SKM-1 treated with dmso at 0.1 percent for 144 hours (cell line): Measurements from ENCODE around the gene SRRM5.
A peak's percentile ranks its signal among the peaks of the same experiment; 100 is the strongest.
"Not testable (repeated sequence)": the region's sequence is repeated elsewhere in the genome, so short reads cannot be mapped to it uniquely, and the experiment has no call there.

Source experiments
- DNase-seq: peaks from one replicate; lab custom pipeline; 2025; ENCODE audit not compliant: unreplicated experiment; lab: John Stamatoyannopoulos, UW

SRRM5 gene

DNA sequence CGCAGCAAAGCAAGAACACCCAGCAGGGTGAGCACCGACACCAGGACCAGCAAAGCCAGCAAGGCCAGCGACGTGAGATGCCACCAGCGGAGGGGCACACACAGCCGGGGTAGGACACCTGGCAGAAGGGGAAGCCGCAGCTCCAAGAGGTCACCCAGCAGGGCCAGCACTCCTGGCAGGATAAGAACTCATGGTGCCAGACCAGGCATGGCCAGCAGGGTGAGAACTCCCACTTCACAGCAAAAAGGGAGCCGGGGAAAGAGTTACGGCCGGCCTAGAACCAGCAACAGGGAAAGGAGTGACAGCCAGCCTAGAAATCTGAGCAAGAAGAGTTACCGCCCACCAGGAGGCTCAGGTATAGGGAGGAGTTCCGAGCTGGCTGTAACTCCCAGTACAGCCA, 486 bp downstream of the SRRM5 start:
- no peak for DNase-seq

DNA sequence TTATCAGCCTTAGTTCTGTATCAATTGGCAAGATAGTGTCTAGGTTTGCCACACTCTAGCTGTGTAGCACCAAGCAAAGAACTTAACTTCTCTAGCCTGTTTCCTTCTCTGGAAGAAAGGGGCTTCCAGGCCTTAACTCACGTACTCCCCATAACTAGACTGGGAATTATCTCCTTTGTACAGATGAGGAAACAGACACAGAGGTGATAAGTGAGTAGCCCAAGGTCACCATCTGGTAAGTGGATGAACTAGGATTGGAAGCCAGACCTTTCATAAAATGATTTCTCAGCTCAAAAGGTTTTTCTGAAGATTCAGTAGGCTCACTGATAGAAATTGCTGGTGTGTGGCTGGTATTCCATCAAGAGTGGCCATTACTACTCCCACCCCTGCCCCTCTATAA, 4.4 kb downstream of the SRRM5 start:
- DNase-seq: no peak

DNA sequence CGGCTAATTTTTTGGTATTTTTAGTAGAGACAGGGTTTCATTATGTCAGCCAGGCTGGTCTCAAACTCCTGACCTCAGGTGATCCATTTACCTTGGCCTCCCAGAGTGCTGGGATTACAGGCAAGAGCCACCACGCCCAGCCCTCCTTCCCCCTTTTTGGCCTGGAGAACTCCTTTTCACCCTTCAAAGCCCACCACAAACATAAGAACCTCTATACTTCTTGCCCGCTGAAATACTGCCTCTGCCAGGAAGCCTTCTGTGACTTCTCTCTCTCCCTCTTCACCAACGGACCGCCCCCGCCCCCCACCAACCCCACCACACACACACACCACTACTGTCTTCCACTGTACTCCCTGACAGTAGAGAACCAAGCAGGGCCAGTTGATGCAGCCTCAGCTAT, 5.1 kb downstream of the SRRM5 start:
- DNase-seq: no peak

DNA sequence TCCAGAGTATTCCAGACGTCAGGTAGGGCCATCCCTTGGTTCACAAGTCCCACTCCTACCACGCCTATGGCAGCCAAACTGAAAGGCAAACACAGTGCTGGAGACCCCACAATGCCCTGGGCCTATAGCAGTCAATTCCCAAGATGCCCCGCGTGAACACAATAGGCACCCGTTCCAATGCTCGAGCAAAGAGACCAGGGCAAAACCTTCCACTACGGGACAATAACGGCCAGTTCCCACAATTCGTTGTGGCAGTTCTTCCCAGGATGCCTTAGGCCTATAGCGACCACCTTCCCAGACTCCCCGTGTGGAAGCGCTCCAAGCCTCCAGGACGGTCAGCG, 7.0 kb downstream of the SRRM5 start:
- no peak for DNase-seq

DNA sequence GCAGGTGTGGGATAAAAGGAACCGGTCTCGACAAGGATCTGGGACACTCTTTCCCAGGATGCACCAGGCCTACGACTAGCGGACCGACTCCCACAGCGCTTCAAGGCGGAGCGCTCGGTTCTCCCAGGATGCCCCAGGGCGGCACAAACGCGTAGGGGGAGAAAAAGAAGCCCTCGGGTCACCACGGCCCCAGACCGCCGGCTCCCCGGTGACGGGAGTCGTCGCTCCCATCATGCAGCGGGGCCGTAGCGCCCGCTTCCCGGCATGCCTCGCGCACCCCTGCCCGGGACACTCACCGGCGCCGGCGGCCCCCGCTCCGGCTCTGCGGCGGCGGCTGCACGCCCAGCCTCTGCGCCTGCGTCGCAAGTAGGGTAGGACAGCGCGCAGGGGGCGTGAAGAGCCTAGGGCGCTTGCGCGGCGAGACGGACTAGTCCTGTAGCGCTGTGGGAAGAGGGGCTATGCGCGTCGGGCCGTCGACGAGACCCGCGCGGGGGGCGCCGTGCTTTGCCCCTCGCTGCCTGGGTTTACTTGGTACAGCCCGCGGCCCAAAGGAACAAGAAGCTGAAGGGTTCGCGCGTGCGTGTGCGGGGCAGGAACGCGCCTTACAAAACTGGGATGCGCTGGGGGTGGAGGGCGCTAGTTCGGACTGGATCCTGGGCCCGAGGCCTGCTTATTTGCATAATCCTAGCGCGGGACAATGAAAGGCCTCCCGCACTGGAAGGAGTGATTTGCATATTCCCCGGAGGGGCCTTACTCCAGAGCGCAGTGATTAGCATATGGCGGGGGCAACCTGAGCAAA, 7.6 kb downstream of the SRRM5 start, which contains the start of gene ZNF428:
TSS of gene ZNF428 (minus strand) at position 368 of the 799 bp plus-strand sequence. CDS start 5,325 bp downstream, outside the sequence.
- DNase-seq: peak; percentile 38

DNA sequence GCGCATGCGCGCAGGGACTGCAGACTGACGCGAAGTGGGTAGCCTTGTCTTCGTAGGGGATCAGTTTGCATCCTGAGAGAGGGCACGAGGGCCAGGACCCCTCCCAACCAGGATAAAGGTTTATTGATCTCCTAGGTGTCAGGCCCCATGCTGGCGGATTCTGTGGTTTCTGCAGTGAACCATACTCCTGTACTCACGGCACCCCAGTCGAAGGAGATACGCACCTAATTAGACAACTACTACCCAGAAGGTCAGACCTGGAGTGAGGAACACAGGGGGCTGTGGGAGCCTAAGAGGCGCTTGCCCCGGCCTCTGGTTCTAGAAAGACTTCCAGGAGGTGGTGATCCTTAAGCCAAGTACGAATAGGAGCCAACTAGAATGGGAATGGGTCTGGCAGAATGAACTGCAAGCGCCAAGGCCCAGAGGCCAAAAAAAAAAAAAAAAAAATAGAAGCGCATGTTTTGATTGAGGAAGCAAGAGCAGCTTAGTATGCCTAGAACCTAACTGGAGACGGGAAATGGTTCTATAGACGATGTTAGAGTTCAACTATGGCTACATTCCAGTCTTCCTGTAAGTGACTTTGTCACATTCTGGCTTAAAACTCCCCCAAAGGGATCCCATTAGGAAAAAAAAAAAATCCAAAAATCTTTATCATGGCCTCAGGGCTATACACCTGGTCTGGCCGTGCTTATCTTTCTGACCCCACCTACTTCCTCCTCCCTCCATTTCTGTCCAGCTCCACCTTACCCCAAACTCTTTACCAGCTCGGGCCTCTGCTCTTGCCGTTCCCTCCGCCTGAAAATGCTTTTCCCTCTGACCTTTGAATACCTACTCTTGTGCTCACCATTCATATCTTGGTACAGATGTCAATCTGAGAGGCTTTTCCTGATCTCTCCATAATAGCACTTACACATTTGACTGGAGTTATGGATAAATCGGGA, 8.4 kb downstream of the SRRM5 start:
- no peak for DNase-seq

DNA sequence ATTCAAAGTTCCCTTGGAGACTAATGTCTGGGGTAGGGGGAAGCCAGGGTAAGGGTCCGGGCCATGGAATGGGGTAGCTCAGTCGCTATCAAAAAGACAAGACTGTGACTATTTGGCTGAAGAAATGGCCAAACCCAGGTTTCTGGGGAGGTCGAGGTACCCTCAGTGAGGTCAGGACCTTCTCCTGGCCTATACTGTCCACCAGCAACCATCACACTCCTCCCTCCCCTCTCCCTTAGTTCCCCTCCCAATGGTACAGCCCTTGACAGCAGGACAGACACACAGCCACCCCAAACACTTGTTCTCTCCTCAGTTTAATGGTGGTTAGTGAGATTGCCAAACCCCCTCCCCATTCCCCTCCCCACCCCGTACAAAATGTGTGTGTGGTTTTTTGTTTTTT, 10.2 kb downstream of the SRRM5 start:
- no peak for DNase-seq

DNA sequence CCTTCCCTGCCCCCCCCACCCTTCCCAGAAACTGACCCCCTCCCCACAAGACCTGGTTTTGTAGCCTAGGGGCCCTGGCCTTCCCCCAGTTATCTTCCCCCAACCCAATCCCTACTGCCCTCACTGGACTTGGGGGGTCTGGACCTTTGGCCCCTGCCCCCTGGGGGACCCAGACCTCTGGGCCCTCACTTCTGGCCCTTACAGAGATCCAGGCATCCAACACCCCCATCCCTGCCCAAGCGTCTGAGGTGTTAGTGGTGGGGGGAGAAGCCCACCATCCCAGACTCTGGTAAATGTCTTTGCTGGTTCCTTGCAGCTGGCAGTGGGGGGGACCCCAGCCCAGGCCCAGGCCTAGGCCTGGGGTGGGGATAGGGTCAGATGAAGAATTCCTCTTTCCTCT, 11.1 kb downstream of the SRRM5 start:
- DNase-seq: no peak

DNA sequence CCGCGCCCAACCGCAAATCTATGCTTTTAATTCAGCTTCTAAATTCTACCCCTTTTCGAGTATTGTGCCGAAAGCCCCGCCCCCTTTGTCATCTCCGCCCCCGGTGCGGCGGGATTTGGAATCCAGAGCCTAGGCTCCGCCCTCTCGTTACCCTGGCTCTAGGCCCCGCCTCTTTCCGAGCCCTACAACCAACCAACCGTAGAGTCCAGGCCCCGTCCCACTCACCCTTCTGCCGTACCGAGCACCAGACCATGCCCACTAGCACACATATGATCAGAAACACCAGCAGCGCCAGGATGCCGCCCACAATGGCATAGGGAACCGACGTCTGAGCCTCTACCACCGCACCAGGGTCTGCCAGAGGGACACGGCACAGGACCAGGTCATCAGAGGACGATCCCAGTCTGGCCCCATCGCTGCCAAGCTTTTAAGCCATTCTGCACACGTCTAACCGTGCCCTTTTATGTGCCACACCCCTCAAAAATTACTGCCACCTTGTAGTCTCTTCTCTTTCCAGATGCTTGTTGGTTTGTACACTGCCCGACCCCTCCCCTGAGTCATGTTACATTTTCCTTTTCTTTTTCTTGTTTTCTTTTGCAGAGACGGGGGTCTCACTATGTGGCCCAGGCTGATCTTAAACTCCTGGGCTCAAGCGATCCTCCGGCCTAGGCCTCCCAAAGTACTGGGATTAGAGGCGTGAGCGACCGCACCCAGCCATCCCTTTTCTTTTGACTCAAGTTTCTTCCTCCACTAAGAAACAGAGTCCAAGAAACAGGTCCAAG, 12.2 kb downstream of the SRRM5 start:
- no peak for DNase-seq

DNA sequence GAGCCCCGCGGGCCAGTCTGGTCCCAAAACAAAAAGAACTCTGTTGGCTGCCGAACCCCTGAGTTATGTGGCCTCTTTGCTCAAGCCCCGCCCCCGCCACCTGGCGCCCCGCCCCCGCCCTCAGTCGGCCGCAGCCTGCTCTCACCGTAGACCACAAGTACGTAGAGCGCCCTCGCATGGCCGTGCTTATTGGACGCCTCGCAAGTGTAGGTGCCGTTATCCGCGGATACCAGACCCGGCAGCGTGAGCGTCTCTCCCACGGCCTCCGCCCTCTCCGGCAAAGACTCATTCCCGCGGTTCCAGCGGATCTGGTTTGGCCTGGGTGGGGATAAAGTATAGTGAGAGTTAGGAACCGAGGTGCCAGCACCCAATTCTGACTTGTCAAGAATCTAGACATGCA, 13.0 kb downstream of the SRRM5 start:
- DNase-seq: no peak

DNA sequence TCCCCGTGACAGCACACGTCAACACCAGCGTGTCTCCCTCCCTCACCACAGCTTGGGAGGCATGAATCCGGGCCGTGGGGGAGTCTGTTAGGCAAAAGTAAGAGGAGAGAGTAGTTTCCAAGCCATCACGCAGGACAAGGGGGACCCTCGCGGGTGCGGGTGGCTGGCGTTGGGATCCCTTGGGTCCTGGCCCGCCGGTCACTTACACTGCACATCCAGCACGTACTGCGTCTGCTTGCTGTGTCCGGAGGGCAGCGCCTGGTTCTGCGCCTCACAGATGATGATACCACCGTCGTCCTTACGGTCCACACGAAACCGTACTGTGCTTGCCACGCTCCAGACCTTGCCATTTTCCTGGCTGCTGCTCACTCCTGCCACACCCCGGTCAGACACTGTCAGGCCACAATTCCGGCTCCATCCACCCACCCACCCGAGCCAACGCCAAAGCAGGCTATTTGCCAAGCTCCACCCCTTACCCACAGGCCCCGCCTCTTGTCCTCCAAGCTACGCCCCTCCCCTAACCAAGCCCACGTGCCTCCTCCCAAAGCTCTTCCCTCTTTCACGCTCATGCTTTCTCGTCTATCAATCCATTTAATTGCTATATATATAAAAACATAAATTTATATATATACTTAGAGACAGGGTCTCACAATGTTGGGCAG, 14.2 kb downstream of the SRRM5 start:
- DNase-seq: no peak

DNA sequence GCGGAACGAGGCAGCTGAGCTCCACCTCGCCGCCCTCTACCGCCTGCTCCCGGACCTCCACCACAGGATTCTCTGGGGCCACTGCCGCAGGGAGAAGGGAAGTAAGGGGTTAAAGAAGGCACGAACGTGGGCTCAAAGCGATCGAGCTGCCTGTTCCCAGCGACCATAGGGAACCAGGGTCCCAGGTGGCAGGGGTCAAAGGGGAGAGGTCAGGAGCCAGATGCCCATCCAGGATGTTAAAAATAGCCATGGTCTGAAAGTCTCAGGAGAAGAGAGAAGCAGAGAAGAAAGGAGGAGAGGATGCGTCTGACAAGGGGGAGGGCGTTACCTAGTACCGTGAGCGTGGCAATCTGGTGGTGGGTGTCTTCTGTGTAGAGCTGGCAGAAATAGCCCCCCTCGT, 14.9 kb downstream of the SRRM5 start:
- DNase-seq: no peak

DNA sequence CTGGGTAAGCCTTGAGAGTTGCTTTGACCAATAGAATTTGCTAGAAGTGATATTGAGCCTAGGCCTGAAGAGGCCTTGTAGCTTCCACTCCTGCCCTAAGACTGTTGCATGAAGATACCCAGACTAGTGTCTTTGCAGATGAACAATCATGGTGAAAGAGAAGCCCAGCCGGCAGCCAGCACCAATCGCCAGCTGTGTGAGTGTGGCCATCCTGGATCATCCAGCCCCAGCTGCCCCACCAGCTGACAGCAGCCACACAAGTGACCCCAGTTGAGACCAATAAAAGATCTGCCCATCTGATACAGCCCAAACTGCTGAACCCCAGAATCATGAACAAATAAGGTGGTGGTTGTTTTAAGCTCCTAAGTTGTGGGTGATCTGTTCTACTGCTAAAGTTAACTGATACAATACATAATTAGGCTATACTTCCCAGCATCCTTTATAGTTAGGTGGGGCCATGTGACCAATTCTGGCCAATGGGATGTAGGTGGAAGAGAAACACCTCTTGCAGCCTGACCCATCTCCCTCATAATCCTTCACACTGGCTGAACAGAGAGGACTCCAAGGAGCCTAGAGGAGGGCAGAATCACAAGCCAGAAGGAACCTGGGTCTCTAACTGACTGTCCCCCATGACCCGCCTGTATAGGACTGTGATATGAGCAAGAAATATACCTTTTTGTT, 16.9 kb downstream of the SRRM5 start:
- DNase-seq: no peak

DNA sequence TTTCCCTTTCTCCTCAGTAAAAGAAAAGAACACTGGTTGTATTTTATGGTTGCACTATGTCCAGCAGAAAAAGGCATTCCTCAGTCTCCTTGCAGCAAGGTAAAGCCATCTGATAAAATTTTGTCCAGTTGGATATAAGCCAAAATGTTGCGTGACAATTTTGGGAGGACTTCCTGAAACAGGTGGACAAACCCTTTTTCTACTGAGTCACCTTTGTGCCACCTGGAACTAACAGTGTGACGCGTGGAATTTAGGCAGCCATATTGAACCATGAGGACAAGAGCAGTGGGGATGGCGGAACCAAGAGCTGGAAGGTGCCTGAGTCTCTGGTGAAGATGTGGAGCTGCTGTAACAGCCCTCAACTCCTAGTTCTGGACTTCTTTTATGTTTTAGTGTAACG, 19.6 kb downstream of the SRRM5 start:
- DNase-seq: no peak

DNA sequence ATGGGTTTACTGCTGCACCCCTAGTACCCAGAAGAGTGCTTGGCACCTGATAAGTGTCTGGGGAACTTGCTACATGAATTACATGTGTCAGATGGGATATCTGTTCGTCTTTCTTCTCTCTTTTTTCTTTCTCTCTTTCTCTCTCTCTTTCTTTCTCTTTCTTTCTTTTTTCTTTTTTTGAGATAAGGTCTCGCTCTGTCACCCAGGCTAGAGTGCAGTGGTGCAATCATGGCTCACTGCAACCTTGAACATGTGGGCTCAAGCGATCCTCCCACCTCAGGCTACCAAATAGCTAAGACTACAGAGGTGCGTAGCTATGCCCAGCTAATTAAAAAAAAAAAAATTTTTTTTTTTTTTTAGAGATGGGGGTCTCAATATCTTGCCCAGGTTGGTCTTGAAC, 21.6 kb downstream of the SRRM5 start:
- DNase-seq: no peak

DNA sequence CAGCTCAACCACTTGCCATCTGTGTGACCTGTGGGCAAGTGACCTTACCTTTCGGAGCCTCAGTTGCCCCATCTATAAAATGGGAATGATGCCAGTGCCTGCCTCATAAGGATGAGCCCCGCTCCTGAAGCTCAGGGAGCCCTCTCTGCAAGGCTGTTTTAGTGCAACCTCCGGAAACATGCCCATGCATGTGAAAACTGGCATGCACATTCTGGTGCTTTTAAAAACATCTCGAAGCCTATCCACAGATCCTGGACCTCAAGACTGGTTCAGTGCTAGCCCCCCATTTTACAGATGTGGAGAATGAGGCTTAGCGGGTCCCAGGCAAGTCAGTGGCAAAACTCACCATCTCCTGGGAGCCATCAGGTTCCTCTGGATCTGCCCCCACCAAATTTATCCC, 22.2 kb downstream of the SRRM5 start:
- no peak for DNase-seq

DNA sequence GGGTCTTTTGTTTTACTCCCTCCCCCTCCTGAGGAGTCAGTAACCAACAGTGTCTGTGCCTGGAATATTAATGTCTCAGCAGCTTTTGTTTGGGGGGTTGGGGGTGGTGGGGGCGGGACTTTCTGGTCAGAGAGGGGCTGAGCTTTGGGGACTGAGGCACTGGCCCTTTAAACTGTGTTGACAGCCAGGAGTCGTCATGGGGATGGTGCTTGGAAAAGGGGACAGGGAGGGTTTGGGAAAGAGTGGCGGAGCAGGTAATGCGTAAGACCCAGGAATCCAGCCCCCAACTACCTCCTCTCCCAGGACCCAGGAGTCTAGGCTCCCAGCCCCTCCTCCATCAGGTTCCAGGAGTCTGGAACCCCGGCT, 22.6 kb downstream of the SRRM5 start:
- DNase-seq: no peak

DNA sequence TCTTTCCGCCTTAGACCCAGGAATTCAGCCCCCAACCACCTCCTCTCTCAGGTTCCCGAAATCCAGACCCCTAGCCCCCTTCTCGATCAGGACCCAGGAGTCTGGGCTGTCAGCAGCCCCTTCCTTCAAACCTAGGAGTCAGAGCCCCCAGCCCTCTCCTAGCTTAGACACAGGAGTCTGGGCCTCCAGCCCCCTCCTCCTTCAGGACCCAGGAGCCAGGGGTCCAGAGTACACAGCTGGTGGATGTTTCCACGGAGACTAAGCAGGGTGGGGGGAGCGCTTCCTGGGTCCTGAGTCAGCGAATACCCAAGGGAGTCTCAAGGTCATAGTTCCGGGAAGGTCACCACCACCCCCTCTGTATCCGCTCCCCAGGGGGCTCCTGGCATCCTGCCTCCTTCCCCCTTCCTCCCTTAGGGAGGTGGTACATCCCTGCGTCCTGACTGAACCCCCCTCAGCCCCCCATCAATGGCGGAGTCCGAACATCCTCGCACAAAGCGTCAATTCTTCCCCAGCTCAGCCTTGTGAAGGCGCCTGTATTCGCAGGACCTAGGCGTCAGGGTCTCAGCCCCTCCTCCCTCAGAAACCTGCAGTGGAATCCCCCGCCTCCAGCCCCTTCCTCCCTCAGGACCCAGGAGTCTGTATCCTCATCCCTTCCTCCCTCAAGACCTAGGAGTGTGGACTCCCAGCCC, 23.1 kb downstream of the SRRM5 start:
- DNase-seq: no peak

DNA sequence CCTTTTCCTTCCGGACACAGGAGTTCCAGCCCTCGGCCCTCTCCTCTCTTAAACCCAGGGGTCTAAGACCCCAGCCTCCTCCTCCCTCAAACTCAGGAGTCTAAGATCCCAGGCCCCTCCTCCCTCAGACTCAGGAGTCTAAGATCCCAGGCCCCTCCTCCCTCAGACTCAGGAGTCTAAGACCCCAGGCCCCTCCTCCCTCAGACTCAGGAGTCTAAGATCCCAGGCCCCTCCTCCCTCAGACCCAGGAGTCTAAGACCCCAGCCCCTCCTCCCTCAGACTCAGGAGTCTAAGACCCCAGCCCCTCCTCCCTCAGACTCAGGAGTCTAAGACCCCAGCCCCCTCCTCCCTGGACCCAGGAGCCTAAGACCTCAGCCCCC, 23.7 kb downstream of the SRRM5 start:
- not testable (repeated sequence) for DNase-seq

DNA sequence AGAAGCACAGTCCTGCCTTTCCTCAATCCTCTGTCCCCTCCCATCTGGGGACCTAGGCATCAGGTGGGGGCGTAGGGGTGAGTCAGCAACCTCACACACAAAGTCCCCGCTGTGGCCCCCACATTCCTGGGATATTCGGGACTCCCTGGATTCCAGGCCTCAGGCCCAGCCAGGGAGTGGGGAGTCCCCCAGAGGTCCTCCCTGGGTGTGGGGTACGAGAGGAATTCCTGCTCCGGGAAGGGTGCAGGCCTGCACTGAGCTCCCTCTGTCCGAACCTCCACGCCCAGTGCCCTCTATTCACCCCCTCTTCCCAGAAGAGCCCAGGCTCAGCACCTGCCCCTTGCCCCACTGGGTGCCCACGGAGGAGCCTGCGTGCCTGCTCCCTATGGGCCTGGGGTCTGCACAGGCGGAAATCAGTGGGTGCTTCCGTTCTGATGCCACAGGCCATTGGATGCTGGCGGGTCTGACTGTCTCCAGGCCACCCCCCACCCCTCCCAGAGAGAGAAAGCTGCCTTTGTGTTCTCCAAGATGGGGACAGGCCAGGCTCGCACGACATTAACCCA, 24.3 kb downstream of the SRRM5 start:
- DNase-seq: no peak
